GM19239 (cell line): Measurements from ENCODE around the gene DIP2C.
A peak's percentile ranks its signal among the peaks of the same experiment; 100 is the strongest.
"Not testable (repeated sequence)": the region's sequence is repeated elsewhere in the genome, so short reads cannot be mapped to it uniquely, and the experiment has no call there.

Source experiments
- DNase-seq: peaks from one replicate; pipeline ENCODE4 v3.0.0; 2011; ENCODE audit warnings: low spot score; ENCODE audit not compliant: insufficient read length
- FAIRE-seq: peaks from 2 replicates; lab custom pipeline; 2011; peaks lifted over from hg19 to GRCh38; lab: Jason Lieb, UNC

DIP2C gene

DNA sequence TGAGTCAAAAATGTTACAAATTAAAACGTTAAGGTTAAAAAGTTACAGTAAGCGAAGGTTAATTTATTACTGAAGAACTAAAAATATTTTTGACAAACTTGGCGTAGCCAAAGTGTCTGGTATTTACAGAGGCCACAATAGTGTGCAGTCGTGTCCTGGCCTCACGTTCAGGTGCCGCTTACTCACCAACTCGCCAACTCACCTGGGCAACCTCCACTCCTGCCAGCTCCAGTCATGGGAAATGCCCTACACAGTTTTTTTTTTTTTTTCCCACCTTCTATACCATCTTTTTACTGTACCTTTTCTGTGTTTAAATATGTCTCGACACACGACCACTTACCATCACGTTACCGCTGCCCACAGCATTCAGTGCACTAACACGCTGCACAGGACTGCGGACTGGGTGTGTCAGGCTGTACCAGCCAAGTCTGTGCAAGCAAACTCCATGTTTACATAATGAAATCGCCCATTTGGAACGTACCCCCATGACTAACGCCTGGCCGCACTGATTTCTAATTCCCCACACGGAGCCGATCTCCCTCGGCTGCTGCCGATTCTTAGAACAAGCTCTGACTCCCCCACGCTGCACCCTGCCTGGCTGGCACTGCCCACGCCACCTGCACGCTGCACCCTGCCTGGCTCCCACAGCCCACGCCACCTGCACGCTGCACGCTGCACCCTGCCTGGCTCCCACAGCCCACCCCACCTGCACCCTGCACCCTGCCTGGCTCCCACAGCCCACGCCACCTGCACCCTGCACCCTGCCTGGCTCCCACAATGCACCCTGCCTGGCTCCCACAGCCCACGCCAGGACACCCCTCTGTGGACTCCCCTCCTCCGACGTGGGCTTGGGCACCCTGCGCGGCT, 351.1 kb downstream of the DIP2C start:
- DNase-seq (no peak), FAIRE-seq (no peak)

DNA sequence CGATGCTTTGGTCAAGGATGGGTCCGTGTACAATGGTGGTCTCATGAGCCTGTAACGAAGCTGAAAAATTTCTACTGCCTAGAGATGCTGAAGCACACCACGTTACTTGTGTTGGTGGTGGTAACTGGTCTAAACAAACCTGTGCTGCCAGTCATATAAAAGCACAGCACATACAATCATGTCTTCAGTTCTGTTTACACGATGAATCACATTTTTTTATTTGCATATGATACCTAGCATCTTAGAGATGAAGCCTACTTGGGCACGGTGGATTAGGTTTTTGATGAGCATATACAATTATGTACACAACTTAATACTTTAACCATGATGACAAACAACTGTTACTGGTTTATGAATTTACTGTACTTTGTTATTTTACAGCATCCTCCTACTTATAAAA, 353.2 kb downstream of the DIP2C start:
- FAIRE-seq (no peak), DNase-seq (no peak)

DNA sequence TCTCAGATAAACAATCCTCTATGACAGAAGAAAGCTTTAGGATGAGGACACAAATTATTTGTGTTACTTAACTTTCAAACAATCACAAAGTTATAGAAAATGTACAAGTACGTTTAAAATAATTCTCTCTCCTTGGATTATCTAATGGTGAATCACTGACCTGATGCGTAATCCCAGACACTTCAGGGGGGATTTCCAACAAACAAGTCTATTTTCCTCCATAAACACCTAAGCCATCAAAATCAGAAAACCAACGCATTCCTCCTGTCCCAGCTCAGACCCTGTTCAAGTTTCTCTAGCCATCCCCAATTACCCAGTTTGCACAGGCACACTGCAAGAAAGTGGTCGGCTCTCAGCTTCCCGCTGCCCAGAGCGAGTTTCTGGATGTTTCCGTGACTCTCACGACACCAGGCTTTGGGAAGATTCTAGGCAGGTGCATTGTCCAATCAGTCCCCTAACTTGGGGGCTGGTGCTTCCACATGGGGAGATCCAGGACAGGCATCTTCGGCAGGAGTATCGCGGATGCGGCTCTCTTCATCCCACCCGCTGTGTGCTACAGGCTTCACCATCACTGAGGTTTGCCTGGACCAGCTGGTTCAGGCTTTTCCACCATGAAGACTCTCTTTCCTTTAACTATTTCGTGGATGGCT, 354.2 kb downstream of the DIP2C start:
- DNase-seq, result no peak
- FAIRE-seq, result no peak

DNA sequence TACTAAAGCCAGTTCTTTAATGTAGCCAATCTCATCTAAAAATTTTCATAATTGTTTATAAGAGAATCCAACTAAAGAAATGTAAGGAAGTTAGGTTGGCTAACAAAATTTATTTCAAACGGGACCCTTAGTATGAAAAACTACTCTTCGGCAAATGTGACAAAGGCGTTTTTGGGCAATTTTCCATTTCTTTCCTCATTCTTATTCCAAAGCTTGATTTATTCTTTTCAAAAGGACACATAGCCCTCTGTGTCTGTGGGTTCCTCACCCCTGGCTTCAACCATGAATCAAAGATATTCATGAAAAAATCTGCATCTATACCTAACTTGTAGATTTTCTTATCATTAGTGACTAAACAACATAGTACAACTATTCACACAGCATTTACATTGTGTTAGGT, 358.3 kb downstream of the DIP2C start:
- DNase-seq (no peak), FAIRE-seq (no peak)

DNA sequence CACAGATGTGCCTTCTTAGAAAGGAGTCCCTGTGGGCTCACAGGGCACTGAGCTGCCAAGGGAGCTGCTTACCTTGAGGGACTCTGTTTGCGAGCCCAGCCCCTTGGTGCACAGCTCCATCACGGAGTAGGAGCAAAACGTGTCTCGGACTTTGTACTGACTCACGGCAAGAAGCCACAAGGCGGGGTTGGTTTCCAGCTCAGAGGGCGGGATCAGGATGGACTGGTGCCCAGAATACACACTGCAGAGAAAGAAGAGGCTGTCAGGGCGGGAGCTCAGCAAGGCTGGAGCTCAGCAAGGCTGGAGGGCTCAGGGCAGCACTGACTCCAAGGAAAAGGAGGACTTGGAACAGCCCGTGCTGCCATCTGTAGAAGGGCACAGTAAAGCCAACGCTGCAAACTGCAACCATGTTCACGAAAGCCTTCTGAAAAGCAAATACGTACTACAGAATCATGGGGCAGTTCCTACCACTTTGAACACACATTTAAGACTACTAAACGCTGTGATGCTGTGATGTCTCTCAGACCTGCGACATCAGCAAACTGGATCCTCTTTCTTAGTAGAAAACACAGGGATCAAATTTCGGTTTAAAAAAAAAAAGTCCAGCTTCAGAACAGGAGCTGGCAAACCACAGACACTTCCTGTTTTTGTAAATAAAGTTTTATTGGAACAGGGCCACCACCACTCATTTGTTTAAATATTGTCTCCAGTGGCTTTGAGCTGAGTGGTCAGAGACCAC, 359.9 kb downstream of the DIP2C start:
- DNase-seq (no peak), FAIRE-seq (no peak)

DNA sequence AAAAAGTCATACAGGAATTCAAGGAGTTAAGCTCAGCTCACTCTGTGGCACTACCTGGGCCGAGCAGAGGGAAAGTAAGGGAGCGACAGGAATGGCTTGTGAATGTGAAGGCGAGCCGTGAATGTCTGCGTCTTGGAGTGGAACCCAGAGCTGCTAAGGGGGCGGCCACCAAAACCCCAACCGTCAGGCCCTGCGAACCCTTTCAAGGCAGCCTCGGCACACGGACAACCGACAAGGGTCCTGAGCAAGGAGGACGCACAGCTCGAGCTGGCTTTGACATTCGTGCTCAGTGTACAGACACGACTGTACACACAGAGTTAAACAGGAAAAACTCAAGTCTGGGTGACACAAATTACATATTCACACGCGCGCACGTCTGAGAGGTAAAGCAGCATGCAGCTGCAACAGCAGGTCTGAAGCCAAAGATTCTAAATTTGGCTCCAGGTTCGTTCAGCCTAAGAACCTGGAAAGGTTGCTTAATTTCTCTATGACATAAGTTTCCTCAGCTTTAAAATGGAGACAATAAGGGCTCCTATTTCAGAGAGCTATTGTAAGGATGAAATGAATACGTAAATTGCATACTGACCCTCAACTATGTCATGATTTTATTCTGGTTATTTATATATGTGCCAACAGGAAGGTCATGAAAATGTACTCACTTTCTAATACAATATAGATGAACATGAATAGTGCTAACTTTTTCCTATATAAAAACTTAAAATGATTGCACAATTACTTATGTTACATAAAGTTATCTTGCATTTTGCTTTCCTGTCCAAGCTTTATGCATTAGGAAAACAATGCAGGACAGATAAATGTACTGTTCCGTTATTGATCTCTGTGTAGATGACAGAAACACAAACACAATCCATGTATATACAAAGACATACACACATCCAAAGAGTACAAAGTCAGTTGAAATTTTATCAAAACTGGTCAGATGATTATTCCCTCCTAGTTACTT, 361.3 kb downstream of the DIP2C start:
- no peak for FAIRE-seq
- DNase-seq, result no peak

DNA sequence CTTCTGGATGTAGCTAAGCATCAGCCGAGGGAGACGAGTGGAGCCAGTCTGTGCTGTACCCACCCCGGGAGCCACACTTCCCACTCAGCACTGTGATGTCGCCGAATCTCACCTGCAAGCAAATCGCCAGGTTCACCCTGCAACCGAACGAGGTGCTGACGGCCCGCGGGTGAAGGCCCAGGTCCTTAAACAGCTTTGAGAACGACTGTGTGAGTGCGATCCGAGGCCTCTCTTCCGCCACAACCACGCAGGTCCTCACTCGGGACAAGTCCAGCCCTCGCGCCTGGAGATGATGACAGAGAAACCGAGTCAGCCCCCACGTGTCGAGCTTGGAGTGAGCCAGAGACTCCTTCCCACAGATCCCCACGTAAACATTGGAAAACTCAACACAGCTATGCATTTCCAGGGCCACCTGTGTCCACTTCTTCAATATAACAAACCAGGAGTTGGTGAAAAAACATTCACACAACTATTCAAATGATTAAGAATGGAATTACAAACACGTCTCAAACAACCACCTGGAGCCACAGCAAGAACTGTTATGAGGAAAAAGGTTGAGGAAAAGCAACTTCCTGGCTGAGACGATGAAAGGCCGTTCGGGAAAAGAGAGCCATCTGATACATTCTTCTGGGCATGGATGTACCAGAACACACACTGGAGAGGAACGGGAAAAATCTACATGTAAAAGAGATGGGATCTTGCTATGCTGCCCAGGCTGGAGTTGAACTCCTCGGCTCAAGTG, 362.4 kb downstream of the DIP2C start:
- DNase-seq (no peak), FAIRE-seq (no peak)

DNA sequence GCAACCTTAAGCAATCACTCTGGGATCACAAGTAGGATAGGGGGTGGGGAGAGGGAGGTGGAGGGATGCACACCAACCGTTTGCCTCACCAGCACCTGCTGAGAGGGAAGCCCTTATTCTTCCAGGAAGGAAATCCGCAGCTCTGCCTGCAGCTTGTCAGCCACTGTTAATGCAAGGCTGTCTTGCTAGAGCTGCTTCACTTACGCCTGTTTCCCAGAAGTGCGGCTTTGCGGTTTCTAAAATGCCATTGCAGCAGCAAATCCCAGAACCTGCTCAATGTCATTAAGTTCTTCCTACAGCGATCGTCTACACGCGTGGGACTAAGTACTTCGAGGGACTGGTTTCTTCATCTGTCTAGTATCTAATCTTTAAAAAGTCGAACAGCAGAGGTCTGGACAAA, 363.1 kb downstream of the DIP2C start:
- DNase-seq, result no peak
- FAIRE-seq, result no peak

DNA sequence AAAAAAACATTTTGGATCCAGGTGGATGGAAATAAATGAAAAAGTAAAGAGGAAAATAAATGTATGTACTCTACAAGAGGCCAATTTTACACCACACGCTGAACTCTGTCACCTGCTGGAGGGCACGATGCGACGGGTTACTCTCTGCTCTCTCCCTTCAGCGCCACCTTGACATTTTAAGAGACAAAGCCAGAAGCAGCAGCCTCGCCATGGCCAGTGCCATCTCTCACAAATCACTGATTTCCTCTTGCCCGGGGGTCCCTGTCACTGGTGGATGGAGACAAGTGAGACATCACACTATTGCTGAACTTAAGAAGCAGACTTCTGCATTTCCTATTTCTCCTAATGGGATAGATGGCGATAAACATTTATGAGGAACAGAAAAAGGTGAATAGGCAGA, 364.2 kb downstream of the DIP2C start:
- FAIRE-seq, result no peak
- DNase-seq, result no peak

DNA sequence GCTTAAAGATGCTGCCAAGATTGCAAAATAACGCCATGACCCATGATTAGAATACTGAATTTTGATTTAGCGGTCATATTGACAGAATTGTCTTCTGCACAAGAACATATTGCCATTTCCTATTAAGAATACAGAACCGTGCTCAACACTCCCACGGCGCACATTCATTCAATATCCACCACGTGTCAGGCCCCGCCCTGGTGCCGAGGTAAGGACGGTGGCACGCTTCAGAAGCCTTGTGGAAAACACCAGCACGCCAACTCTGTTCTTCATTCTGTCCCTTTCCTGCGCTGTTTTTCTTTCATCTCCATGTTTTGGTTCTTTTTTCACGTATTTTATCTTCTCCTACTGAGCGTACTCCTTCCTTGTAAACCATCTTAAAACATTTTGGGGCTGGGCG, 364.9 kb downstream of the DIP2C start:
- no peak for DNase-seq
- FAIRE-seq, result no peak

DNA sequence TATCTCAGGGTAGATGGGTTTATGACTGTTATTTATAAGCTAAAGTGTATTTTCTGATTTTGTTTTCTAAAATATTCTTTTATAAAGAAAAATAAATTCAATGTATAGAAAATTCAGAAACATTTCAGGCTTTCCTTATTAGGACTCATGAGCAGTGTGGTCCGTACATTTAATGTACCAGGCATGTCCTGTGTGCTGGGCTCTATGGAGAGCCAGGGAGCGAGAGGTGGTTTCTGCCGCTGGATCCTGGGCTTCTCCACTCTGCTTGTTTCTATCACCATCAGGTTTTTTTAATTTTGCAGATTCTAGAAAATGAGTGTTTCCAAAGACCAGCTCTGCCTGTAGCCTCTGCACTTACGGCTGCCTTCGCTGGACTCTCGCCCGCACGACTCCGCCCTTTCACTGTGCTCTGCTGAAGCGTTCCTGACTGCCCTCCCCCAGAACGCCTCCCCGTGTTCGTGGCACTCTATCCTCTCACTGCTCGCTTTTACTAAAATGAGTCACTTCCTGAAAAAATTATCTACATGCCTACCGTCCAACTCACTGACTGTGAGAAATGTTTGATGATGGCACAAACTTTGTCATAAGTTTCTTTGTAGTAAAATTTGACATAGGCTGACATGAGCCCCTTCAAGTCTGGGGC, 365.7 kb downstream of the DIP2C start:
- peak; percentile 21 for FAIRE-seq
- no peak for DNase-seq

DNA sequence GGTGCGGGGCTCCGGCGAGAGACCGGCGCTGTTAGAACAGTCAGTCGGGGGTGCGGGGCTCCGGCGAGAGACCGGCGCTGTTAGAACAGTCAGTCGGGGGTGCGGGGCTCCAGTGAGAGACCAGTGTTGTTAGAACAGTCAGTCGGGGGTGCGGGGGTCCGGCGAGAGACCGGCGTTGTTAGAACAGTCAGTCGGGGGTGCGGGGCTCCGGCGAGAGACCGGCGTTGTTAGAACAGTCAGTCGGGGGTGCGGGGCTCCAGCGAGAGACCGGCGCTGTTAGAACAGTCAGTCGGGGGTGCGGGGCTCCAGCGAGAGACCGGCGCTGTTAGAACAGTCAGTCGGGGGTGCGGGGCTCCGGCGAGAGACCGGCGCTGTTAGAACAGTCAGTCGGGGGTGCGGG, 366.4 kb downstream of the DIP2C start:
- not testable (repeated sequence) for FAIRE-seq

DNA sequence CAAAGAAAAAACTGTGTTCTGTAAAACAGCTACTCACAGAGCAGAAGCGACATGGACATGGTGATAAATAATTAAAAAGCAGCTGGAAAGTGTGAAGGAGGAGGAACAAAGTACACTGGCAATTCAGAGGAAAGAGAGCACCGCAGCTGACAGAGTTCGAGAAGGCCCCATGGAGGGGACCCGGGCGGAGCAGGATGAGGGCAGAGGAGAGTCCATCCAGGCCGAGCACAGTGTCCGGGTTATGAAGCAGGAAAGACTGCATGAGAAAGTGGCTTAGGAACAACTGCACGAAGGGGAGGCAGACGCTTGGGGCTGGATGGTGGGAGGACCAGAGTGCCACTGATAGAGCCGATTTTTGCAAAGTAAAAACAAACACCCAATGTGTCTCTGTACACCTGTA, 368.7 kb downstream of the DIP2C start:
- DNase-seq, result no peak
- FAIRE-seq, result no peak

More for the DNA sequence above, 366.4 kb downstream of the DIP2C start:
- not testable (repeated sequence) for DNase-seq

DNA sequence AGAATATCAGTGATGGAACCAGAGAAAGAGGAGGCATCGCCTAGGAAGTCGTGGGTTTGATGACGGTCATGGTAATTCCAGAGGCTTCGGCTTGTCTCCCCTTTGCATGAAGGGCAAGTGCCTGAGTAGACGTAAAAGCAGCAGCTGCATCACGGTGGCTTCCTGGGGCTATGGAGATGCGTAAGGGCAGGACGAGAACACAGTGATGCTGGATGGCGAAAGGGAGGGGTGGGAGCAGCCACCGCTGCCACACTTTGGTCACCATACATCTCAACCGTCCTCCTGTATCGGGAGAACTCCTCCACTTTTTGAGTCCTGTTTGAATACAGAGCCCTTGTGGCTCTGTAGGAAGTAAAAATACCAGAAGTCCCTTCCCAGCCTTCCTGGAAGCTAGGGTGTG, 371.5 kb downstream of the DIP2C start:
- no peak for DNase-seq
- FAIRE-seq, result no peak

DNA sequence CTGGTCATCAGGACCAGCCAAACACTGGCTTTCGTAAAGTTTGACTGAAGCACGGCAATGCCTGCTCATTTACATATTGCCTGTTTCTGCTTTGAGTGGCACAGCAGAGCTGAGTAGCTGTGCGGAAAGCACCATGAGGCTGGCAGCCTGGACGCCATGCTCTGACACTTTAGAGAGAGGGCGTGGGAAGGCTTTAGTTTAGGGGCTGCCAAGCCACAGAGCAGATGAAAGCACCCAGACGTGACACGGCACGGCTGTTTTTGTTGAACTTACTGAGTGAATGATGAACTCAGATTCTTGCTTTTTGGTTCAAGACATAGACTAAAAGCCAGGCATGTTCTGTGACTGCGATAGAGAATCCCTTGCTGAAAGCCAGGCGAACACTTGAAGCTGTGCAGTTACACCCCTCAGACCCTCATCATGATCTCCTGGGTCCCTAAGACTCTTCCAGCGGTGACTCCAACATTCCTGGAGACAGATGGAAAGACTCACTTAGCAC, 372.1 kb downstream of the DIP2C start:
- FAIRE-seq (peak; percentile 90), DNase-seq (peak; percentile 64)

DNA sequence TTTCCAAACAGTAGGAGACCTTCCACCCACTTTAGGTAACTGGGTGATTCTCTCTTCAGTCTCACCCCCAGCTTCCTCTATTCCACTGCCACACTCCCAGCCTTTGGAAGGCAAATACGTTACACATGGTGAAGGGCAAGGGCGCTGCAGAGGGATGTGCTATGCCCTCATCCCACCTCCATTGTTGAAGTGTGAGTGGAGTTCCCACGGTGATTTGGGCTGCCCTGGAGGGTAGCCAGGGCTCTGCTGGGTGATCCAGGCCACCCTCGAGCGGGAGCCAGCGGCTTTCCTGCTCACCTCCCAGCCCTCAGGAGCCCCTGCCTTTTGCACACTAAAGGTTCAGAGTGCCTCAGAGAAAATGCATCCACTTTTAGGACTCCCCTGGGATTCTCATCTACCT, 373.1 kb downstream of the DIP2C start:
- no peak for DNase-seq
- FAIRE-seq, result no peak

DNA sequence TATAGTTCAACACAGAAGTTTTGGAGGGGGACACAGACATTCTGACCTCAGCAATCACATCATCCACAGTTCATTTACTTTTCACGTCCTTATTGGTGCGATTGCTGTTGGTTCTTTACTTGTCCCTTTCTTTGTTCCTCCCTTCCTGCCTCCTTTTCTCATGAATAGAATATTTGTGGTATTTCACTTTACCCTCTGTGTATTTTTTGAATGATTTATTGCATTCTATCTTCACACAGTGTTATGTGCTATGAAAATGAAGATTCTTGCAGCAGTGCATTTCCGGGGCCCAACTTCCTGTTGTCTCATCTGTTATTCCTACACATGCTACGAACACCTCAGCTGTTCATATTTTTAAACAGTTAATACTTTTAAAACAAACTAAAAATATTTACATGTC, 374.6 kb downstream of the DIP2C start:
- DNase-seq (no peak), FAIRE-seq (no peak)

DNA sequence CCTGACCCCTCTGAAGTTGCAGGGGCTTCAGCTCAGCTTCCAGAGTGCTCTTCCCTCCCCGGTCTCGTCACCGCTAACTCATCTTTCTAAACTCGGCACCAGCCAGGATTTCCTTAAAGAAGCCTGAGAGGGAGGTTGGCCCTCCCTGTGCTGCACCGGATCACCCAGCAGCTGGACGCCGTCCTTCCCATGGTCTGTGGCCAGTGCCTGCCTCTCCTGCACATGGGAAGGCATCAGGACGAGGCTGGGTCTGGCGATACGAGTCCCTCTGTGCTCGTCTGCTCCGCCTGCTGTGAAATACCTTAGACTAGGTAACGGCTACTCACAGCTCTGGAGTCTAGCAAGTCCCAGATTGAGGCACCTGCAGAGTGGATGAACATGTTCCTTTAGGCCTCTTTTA, 375.1 kb downstream of the DIP2C start:
- no peak for DNase-seq
- FAIRE-seq, result no peak
